HFFc6 (cell line): ENCODE measurements around the gene CSNK1A1L. TPM values are rescaled to one million over a fixed set of nuclear protein-coding genes. Genes with fewer than 3 reads are reported as not detected.
A peak's percentile ranks its signal among the peaks of the same experiment; 100 is the strongest.

Source experiments
- DNase-seq: peaks from one replicate; pipeline ENCODE4 v3.0.0-alpha.2; 2018
- H3K27ac Mint-ChIP-seq: 2 replicates; pipeline ENCODE4 v1.8.0; 2020; ENCODE audit warnings: mild to moderate bottlenecking, mixed read lengths
- H3K27me3 Mint-ChIP-seq: 2 replicates; pipeline ENCODE4 v1.8.0; 2021; ENCODE audit warnings: mild to moderate bottlenecking, moderate library complexity, mixed read lengths; ENCODE audit not compliant: insufficient read depth
- H3K36me3 Mint-ChIP-seq: 2 replicates; pipeline ENCODE4 v1.8.0; 2021; ENCODE audit warnings: low read depth, mixed read lengths
- H3K4me1 Mint-ChIP-seq: 2 replicates; pipeline ENCODE4 v1.8.0; 2020; ENCODE audit warnings: low read depth, mixed read lengths
- H3K4me3 Mint-ChIP-seq: 2 replicates; pipeline ENCODE4 v1.8.0; 2020; ENCODE audit warnings: mild to moderate bottlenecking, moderate library complexity, mixed read lengths
- H3K9me3 Mint-ChIP-seq: 2 replicates; pipeline ENCODE4 v1.8.0; 2020; ENCODE audit warnings: mild to moderate bottlenecking, mixed read lengths
- CTCF ChIP-seq: fragments of 200-600 bp; sonication (generic); IDR thresholded peaks from 2 replicates; pipeline ENCODE4 v1.5.0; 2021; ENCODE audit warnings: antibody characterized with exemption, mild to moderate bottlenecking
- long read RNA-seq: library from polyadenylated mRNA; unstranded; transcript quantifications from one replicate; pipeline ENCODE4 v2.0.0, GENCODE V29; 2019
- total RNA-seq, 6 experiments: library from RNA; stranded (reverse); fragmentation: NEBNext Ultra II Directional; extraction: Animal tissue kit (Norgen Biotek cat#: 25700); gene quantifications; 2 replicates in 1 of 6; 3 replicates in 5 of 6; pipeline ENCODE4 v1.2.3, GENCODE V29; 2021

Gene CSNK1A1L
- total RNA-seq, result not detected
- long read RNA-seq, result 0 reads

DNA sequence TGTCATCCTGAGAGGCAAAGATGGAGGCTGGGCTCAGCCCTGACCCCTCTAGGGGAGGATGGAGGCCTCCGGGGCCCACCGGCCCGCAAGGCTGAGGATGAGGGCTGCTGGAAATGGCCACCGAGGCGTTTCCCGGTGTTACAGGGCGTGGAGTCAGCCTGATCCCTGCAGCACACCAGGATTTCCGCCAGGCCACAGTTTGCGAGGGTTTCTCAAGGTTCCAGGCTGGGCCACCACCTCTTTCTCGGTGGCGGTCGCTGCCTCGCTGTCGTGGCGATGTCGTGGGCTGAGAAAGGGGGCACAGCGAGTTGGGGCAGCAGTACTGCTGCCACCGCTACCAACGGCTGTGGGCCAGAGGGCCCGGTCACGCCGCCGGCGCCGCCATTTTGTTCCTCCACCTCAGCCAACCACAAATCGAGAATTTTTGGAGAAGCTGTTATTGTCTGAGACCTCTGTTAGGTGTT, at the start of gene CSNK1A1L:
Gene CSNK1A1L, minus strand, starts transcription at position 414 of the 464 bp plus-strand sequence. Its CDS starts 408 bp downstream, at position 6.
- Mint-ChIP-seq H3K4me1 (peaks cover 8% of the 10 kb centered on the region), H3K27ac (no peak within 1 kb of the TSS), H3K36me3 (no peaks in the 10 kb centered on the region), H3K9me3 (no peaks in the 10 kb centered on the region), H3K27me3 (no peaks in the 10 kb centered on the region; the same call in 1 of the 2 replicates), H3K4me3 (no peak within 1 kb of the TSS)
- TF ChIP-seq CTCF, result no peak
- DNase-seq, result no peak

- Mint-ChIP-seq H3K36me3 (no peaks in the 10 kb centered on the region), H3K9me3 (no peaks in the 10 kb centered on the region), H3K27me3 (no peaks in the 10 kb centered on the region), H3K27ac (no peak overlapping the region), H3K4me3 (no peak overlapping the region), H3K4me1 (peaks cover 18% of the 10 kb centered on the region)
- no peak for DNase-seq
- no peak for TF ChIP-seq CTCF
Measured at GRCh38 chr13:37149380-37149779, 43.9 kb upstream of the CSNK1A1L start.

DNA sequence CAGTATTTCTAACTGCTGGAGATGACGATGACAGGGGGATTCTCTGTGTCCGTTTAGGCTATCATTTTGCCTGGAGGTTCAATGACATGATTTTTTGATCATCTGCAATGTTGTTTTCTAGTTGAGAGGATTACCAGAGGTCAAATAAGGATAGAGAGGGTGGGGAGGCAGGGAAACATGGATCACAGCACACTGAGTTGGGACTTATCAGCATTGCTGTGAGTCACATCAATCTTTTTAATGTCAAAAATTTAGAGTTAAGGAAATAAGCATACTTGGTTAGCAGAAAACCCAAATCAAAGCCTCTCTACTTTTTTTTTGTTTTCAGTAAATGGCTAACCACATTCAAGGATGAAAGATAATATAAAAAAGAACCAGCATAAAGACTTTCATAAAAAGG, 43.0 kb upstream of the CSNK1A1L start:
- Mint-ChIP-seq H3K36me3 (no peaks in the 10 kb centered on the region), H3K9me3 (no peaks in the 10 kb centered on the region), H3K27ac (no peak overlapping the region), H3K4me3 (no peak overlapping the region), H3K27me3 (no peaks in the 10 kb centered on the region), H3K4me1 (peaks cover 27% of the 10 kb centered on the region)
- DNase-seq, result no peak
- no peak for TF ChIP-seq CTCF

DNA sequence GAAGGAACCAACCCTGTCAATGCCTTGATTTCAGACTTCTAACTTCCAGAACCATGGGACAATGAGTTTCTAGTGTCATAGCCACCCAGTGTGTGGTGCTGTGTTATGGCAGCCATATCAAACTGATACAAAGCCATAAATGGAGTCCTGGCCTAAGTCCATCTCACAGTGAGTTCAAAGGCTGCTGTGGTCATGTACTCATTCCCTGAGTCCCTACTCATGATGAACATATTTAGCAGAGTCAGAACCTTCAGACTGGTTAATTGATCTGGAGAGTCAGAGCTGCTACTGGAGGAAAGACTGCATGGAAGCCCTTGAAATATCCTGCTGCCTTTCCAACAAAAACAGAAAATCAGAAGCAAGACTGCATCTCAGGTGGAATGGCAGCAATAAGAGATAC, 39.2 kb upstream of the CSNK1A1L start:
- H3K4me3 Mint-ChIP-seq, result no peak overlapping the region
- peak; percentile 19 for DNase-seq

DNA sequence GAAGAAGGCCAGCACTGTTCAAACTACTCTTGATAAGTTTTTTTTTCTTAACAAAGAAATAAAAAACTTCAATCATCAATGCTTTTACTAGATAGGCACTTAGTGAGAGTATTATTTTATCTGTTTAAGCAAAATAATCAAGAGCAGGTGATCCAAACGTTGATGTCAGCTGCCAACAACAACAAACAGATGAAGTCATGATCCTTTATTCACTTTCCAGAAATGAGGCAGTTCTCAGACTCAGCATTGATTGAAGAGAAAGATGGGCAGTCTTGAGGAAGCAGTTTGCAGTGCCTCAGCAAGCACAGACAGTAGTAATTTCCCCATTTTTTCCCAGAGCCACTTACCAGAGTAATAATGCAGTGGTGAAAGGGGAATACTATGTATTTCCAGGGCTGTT, 38.4 kb upstream of the CSNK1A1L start:
- no peak for TF ChIP-seq CTCF
- Mint-ChIP-seq H3K9me3 (no peaks in the 10 kb centered on the region), H3K4me1 (peaks cover 39% of the 10 kb centered on the region), H3K27me3 (no peaks in the 10 kb centered on the region), H3K27ac (no peak overlapping the region), H3K4me3 (no peak overlapping the region), H3K36me3 (no peaks in the 10 kb centered on the region)
- no peak for DNase-seq

More for the DNA sequence above, 39.2 kb upstream of the CSNK1A1L start:
- H3K9me3 Mint-ChIP-seq, result no peaks in the 10 kb centered on the region
- peaks cover 32% of the 10 kb centered on the region for H3K4me1 Mint-ChIP-seq
- H3K27me3 Mint-ChIP-seq, result no peaks in the 10 kb centered on the region
- TF ChIP-seq CTCF, result no peak
- H3K36me3 Mint-ChIP-seq, result no peaks in the 10 kb centered on the region
- H3K27ac Mint-ChIP-seq, result peak overlapping the region; percentile 30

DNA sequence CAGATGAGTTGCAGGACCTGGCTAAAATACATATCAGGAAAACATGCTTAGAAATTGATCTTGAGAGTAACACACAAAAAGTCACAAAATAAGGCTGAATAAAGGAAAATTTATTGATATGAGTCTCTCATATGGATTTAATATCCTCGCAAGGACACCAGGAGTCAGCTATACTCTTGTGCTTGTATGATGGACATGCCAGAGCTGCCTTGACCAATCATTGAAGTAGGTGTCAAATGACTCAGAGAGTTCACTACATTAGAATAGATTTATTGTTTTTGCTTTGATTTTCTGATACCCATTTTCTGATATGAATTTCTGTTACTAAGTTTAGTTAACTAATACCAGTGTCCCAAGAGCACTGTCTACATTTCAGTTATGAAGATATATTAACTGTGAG, 37.4 kb upstream of the CSNK1A1L start:
- no peaks in the 10 kb centered on the region for H3K27me3 Mint-ChIP-seq
- no peaks in the 10 kb centered on the region for H3K36me3 Mint-ChIP-seq
- DNase-seq, result no peak
- no peak for TF ChIP-seq CTCF
- H3K4me3 Mint-ChIP-seq, result no peak overlapping the region
- H3K9me3 Mint-ChIP-seq, result no peaks in the 10 kb centered on the region
- peaks cover 45% of the 10 kb centered on the region for H3K4me1 Mint-ChIP-seq
- H3K27ac Mint-ChIP-seq, result no peak overlapping the region
